ENCODE data around the gene BNC2.

The BNC2 gene

DNA sequence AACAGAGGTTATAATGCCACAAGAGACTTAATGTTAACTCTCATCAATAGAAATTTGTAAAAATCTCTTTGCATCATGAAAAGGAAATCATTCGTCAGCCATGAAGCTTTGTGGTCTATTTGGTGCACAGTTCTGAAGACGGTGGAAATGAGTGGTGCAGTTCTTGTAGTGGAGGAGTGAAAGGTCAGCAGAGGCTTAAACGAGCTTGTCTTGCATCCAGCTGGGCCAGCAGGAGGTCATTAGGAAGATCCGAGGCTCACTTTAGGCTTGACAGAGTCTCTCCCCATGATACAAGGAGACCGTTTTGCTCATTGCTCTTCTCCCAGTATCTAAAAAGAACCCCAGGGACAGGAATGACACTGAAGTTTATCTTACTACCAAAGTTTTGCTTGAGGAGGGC lies 440.8 kb downstream of the BNC2 start:
- no peak for TF ChIP-seq GATA1 (IDR thresholded peaks at IDR 0.05; ENCODE audit: low read depth, low read length)
- no peak for TF ChIP-seq POLR2A (IDR thresholded peaks at IDR 0.05; ENCODE audit: low read length)
- DNase-seq: no peak

DNA sequence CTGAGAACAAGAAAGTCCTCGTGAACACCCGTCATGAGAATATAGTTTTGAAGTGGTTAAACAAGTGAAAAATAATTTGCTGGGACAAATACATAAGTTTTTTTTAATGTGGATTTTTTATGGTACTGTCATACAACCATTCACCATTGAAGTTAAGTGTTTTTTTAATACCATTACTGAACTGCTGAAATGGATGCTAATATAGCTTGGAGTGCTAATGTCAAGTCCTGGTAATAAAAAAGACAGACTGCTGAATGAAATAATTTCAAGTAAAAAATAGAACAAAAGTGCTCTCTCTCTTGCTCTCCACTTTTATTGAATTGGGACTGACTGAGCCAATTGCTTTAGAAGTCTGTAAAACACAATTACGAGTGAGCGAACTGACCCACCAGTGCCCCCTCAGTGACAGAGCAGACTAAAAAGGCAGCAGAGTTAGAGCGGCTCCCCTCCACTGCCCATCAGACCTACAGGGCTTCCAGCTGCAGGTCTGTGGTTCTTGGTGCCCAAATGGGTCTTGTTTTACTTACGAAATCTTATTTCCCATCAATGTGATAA lies 442.5 kb downstream of the BNC2 start:
- no peak for DNase-seq

DNA sequence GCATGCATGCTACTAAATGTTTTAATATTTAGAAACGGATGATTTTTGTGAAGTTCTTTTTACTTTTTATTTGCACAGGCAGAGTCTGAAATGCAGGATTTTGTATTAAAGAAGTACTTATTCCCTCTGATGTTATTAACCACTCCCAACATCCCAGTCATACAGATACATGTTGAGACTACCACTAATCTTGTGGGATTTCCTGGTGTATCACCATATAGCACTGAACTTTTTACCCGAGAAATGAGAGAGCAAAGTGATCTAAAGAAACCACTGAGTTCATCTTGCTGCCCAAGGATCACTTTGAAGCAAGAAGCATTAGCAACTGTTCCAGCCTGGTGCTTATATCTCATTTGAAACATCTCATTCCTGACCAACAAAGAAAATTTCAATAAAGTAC lies 443.8 kb downstream of the BNC2 start:
- DNase-seq: no peak
- TF ChIP-seq GATA1 (IDR thresholded peaks at IDR 0.05; ENCODE audit: low read depth, low read length): no peak
- TF ChIP-seq POLR2A (IDR thresholded peaks at IDR 0.05; ENCODE audit: low read length): no peak

More for the DNA sequence above, 442.5 kb downstream of the BNC2 start:
- TF ChIP-seq GATA1 (IDR thresholded peaks at IDR 0.05; ENCODE audit: low read depth, low read length) (no peak), POLR2A (IDR thresholded peaks at IDR 0.05; ENCODE audit: low read length) (no peak)

DNA sequence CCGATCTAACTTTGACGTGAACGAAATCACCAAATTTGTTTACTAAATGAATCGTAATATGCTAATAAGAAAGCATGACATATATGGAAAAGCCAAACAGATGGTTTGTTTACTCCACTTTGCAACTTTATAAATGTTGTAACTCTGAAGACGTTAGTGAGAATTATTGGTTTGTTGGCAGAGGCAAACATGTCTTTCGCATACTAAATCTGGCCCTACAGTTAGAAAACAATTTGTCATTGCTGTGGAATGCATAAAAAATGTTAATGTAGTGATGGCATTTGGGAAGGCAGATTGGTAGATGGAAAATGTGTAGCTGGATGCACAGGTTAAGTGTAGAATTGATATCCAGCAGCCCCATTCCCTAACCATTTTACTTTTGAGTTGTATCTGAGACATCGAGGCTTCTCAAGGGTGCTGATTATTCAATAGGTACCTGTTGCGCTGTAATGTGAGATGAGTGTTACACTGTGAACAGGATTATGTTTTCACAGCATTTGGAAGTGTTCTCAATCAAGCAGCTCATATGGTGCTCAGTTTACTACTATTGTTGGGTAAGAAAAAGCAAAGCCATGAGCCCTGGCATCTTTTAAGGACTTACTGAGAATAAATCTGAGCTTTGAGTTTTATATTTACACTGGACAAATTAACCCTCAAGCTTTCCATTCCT lies 444.8 kb downstream of the BNC2 start:
- TF ChIP-seq GATA1 (IDR thresholded peaks at IDR 0.05; ENCODE audit: low read depth, low read length) (no peak), POLR2A (IDR thresholded peaks at IDR 0.05; ENCODE audit: low read length) (no peak)

DNA sequence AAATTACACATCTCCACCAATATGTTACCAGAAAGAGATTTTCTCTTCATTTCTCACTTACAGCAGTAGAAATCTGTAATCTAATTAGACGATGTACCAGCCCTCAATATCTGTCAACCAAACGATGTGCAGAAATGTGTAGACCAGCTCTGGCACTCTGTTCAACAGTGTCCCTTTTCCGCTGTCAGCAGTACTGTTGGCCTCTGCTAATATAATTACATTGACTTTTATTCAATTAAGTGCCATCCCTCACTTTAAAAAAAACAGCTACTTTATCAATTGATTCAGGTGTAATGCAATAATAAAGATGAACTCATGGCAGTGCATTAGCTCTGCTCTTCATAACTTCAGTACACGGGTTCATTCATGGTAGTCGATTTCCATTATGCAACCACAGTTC lies 448.4 kb downstream of the BNC2 start:
- TF ChIP-seq GATA1 (IDR thresholded peaks at IDR 0.05; ENCODE audit: low read depth, low read length) (no peak), POLR2A (IDR thresholded peaks at IDR 0.05; ENCODE audit: low read length) (no peak)
- DNase-seq: no peak

More for the DNA sequence above, 444.8 kb downstream of the BNC2 start:
- DNase-seq: no peak

DNA sequence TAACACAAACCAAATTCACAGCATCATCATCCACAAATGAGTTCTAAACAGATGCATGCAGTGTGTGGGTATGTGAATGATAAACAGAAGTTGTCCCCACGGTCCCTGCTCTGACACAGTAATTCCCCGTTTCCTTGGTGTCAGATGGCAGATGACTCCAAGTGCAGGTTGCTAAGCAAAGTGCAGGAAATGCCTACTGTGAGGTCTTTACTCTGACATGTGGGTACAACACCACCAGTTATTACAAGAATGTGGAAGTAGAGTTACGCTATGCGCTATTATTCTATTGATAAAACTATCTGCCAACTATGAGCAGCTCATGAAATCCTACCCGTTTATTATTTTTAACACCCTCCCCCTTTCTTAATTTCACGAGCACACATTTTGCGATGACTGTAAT lies 448.9 kb downstream of the BNC2 start:
- no peak for DNase-seq
- TF ChIP-seq GATA1 (IDR thresholded peaks at IDR 0.05; ENCODE audit: low read depth, low read length) (no peak), POLR2A (IDR thresholded peaks at IDR 0.05; ENCODE audit: low read length) (no peak)

DNA sequence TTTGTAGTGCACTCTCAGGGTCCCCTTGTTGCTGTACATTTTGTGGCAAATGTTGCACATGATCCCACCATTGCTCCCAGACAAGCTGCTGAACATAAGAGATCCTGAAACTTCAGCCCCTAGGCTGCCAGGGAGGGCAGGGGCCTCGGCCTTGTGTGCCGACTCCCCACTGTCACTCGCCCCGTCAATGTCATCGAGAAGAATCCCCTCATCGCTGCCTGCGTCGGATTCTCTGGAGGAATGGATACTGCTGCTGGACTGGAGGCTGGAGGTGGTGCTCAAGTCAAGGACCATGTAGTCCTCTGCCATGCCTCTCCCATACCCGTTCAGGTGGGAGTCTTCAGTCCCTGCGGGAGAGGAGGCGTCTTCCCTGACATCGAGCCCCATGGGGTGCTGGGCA lies 451.3 kb downstream of the BNC2 start:
- no peak for DNase-seq
- no peak for TF ChIP-seq GATA1 (IDR thresholded peaks at IDR 0.05; ENCODE audit: low read depth, low read length)
- no peak for TF ChIP-seq POLR2A (IDR thresholded peaks at IDR 0.05; ENCODE audit: low read length)

DNA sequence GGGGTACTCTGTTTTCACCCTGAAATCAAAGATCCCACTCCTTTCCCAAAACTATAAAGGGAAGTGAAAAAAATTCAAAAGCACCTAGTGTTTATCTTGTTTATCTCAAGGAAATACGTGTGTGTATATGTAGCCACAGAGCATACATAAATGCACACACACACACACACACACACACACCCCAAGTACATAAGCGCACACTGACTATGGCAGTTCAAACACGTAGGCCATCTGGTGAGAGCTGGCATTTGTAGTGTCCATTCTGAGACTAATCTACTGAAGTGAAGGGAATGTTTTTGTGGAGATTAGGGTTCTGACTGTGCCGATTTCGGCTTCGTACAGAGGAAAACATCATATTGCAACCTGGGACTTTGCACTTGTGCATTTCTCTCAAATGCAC lies 451.7 kb downstream of the BNC2 start:
- no peak for DNase-seq
- no peak for TF ChIP-seq POLR2A (IDR thresholded peaks at IDR 0.05; ENCODE audit: low read length)
- no peak for TF ChIP-seq GATA1 (IDR thresholded peaks at IDR 0.05; ENCODE audit: low read depth, low read length)

DNA sequence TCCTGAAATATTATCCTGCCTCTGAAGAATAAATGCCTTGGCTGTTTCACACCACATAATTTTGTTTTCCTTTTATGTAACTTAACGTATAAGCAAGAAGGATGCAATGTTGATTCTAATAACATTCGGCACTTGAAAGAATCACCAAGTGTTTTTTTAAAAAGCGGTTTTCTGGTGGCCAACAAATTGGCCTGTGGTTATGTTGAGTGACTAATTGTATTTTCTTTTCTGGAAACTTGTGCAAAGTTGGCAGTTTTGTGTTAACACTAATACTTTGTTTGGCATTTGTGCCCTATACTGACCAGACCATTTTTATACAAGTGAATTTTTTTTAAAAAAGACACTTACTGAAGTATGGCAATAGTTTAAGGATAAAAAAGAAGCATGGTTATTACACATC lies 452.7 kb downstream of the BNC2 start:
- TF ChIP-seq GATA1 (IDR thresholded peaks at IDR 0.05; ENCODE audit: low read depth, low read length) (no peak), POLR2A (IDR thresholded peaks at IDR 0.05; ENCODE audit: low read length) (no peak)
- no peak for DNase-seq

DNA sequence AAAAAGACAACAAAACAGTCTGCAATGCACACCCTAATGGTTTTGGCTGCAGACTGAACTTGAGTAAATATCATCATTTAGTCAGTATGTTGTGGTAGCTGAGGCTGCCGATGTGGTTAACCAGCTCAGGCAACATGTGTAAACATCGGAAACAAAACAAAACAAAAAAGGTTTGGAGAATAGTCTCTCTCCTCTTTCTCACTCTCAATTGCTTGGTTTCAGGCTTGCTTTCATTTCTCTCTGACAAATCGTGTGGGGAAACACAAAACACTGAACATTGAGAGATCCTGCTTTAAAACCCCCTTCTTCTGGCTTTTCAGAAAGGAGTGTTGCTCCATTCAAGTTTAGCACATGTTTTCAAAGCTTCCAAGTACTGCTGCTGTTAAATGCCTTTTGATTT lies 453.3 kb downstream of the BNC2 start:
- no peak for TF ChIP-seq POLR2A (IDR thresholded peaks at IDR 0.05; ENCODE audit: low read length)
- no peak for TF ChIP-seq GATA1 (IDR thresholded peaks at IDR 0.05; ENCODE audit: low read depth, low read length)
- DNase-seq: no peak

DNA sequence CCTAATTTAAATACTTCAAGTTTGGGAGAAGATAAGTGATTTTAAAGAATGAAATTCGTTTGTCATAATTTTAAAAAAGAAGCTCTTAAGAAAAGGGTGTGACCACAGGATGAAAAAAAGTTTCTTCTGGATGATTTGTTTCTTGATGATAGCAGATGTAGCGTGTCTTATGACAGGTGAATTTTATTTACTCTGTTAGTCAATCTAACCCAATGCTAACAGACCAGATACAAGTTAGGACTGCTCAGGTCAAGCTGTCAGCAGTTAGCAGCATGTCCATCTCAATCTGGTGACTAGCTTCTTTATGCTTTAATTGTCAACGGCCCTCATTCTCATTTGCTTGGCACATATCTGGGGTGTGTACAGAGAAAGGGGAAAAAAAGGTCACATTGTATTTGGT lies 456.0 kb downstream of the BNC2 start:
- DNase-seq: no peak

DNA sequence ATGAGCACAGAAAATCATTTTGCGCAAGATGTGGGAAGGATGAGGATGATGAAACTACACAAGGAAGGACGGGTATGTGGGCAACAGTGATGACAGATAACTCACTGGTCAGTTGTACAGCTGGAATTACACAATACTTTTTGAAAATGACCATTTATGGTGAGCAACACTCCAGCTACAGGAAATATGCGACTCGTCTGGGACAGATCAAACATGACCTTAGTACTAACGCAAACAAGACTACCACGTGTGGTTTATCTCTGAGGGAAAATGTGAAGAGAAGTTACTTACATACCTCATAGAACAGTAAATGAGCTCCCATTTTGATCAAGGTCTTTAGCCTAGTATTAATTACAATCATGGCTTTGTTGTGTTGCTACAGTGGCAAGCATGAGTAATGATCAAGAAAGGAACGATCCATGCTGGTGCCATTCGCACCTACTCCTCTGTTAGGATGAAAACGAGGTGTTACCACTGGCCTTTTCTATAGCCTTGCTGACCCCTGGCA lies 456.9 kb downstream of the BNC2 start:
- TF ChIP-seq GATA1 (IDR thresholded peaks at IDR 0.05; ENCODE audit: low read depth, low read length): no peak
- TF ChIP-seq POLR2A (IDR thresholded peaks at IDR 0.05; ENCODE audit: low read length): no peak
- no peak for DNase-seq

More for the DNA sequence above, 456.0 kb downstream of the BNC2 start:
- TF ChIP-seq GATA1 (IDR thresholded peaks at IDR 0.05; ENCODE audit: low read depth, low read length) (no peak), POLR2A (IDR thresholded peaks at IDR 0.05; ENCODE audit: low read length) (no peak)

DNA sequence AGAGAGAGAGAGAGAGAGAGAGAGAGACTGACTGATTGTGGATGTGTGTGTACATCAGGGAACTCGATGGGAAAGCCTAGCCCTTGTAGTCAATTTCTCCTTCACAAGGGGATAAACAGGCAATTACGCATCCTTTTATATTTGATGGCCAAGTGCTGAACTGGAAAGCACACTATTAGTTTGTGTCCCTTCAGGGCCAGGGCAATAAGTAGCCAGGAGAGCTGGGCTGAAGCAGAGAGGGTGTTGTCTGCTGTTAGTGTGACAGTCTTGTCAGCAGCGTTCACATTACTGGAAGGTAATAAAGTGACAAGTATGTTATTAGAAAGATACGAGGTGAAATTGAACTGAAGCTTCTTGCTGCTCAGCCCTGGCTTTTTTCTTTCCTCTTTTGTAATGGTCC lies 457.7 kb downstream of the BNC2 start:
- no peak for DNase-seq
- TF ChIP-seq POLR2A (IDR thresholded peaks at IDR 0.05; ENCODE audit: low read length) (no peak), GATA1 (IDR thresholded peaks at IDR 0.05; ENCODE audit: low read depth, low read length) (no peak)

DNA sequence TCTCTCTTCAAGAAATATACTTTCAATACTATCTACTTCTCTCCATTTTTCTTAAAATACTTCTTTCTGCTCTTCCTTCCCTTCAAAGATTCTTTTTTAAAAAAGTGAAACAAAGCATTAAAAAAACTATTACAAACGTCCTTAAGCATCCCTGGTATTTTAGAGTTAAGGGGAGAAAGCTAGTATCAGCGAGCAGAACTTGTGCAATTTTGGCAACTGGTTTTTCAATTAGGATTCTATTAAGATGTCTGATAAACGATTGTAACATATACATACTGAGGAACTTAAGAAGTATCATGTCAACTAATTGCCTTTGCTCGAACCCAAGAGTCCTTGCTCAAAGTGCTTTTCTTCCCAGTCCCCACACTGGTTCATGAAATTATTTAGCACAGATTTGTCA lies 459.2 kb downstream of the BNC2 start:
- no peak for TF ChIP-seq GATA1 (IDR thresholded peaks at IDR 0.05; ENCODE audit: low read depth, low read length)
- no peak for TF ChIP-seq POLR2A (IDR thresholded peaks at IDR 0.05; ENCODE audit: low read length)
- no peak for DNase-seq

DNA sequence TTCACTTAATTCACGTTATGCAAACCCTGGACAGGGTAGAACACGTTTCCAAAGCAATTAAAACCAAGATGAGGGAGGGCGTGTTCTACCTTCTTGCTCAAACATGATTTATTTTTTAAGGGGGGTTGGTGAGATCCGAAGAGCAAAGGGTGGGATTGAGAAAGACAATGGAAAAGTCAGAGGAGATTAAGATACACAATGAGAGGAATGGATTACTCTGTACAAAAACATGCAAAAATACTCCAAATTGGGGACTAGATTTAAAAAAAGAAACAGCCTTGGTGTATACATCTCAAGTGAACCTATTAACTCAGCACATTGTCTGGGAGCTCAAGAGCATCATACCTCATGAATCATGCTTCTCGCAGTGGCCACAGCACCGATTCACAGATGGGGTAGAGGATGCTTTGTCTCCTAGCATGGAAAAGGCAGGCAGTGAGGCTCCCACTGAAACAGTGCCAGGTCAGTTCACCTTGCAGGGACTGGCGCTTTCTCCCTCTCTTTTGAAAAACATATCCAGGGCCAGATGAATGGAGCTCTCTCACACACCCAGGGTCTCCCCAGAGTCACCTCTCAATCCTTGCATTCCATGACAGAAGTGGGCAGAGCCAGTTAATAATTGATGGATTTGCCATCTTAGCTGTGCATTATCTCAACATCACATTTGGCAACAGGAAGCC lies 459.7 kb downstream of the BNC2 start:
- no peak for TF ChIP-seq GATA1 (IDR thresholded peaks at IDR 0.05; ENCODE audit: low read depth, low read length)
- TF ChIP-seq POLR2A (IDR thresholded peaks at IDR 0.05; ENCODE audit: low read length): no peak
- no peak for DNase-seq
